ENCODE results near the gene CARNS1. TPM values are rescaled to one million over a fixed set of nuclear protein-coding genes. Genes with fewer than 3 reads are reported as not detected.

Gene CARNS1
- total and polyA plus RNA-seq, 10 of the 15 experiments (the other 5 are each of a cell fraction or from before 2014, with no cell fraction given): 0.02 to 0.14 (median 0.10) TPM; not detected in 3

- FAIRE-seq (peak; percentile 31), ATAC-seq (peak; percentile 1; the same call in 1 of the 3 replicates), DNase-seq (ENCODE audit: low read depth, low spot score) (no peak)
- no peaks in the 10 kb centered on the region for H3K27me3 ChIP-seq (replicated peaks in 1 of 2; ENCODE audit: control insufficient read depth in 2 of 2, insufficient read depth in 2 of 2, low read length in 1 of 2)
- ChIA-PET RAD21 (ENCODE audit: unreplicated experiment) (interaction anchor here (0.7 to 2.6 kb wide), 4 partner anchors 29 to 77 kb away, joined by 3 to 18 read pairs (median 3); partner anchors contain the start of gene PTPRCAP), POLR2A (interaction anchor here (0.6 to 3.0 kb wide), 8 partner anchors 9 to 78 kb away, joined by 3 to 12 read pairs (median 6); partner anchors contain the start of genes PTPRCAP, RPS6KB2 and TMEM134), CTCF (interaction anchor here (0.6 to 1.9 kb wide), 6 partner anchors 9 to 61 kb away, joined by 3 to 7 read pairs (median 4); partner anchors contain the start of gene TMEM134), SMC1A (ENCODE audit: uncharacterized antibody, unreplicated experiment) (interaction anchor here (1.3 to 3.1 kb wide), 2 partner anchors 29 to 60 kb away, joined by 3 to 11 read pairs; partner anchors contain the start of genes PTPRCAP and TMEM134)
- WGBS (ENCODE audit: insufficient coverage, insufficient replicate concordance, low lambda C conversion rate, missing lambda C conversion rate): 19% methylated on average over 18 of the region's 18 CpGs
- peak overlapping the region; percentile 48; the same call in 1 of the 2 replicates for H3K4me3 ChIP-seq
- BruUV-seq (replicated peaks): no TSS peak
- TF ChIP-seq YY1 (IDR thresholded peaks at IDR 0.05; ENCODE audit: low read depth, low read length) (no peak), NFXL1 (IDR thresholded peaks at IDR 0.05; ENCODE audit: borderline replicate concordance) (no peak), CEBPZ (IDR thresholded peaks at IDR 0.05; ENCODE audit: low read depth, low read length) (no peak), BCL3 (IDR thresholded peaks at IDR 0.05; ENCODE audit: borderline replicate concordance, insufficient read depth, low read depth, low read length, poor library complexity, severe bottlenecking) (no peak), JUNB (IDR thresholded peaks at IDR 0.05) (no peak), NFIC (IDR thresholded peaks at IDR 0.05; ENCODE audit: low read depth, low read length) (no peak), HCFC1 (IDR thresholded peaks at IDR 0.05; ENCODE audit: low read length) (no peak), ZBTB11 (CRISPR knock-in tag; IDR thresholded peaks at IDR 0.05) (no peak), ELK1 (IDR thresholded peaks at IDR 0.05; ENCODE audit: low read depth, low read length) (no peak), SMAD5 (IDR thresholded peaks at IDR 0.05; ENCODE audit: low read depth) (no peak)
- H3K9ac ChIP-seq (ENCODE audit: control insufficient read depth, insufficient read depth, low read length): peak overlapping the region; percentile 77; the same call in 1 of the 2 replicates
- peaks cover 61% of the 10 kb centered on the region for H3K4me1 ChIP-seq (ENCODE audit: control insufficient read depth, insufficient read depth, low read length)
- in situ Hi-C loops (cut with MboI): no loop called here
- H3K36me3 ChIP-seq (ENCODE audit: control insufficient read depth in 2 of 2, insufficient read depth in 2 of 2, low read length in 1 of 2): no peaks in the 10 kb centered on the region
- no peak overlapping the region; the same call in 1 of the 2 replicates for H2AFZ ChIP-seq (ENCODE audit: control insufficient read depth, low read depth, low read length)
- no peaks in the 10 kb centered on the region for H3K9me3 ChIP-seq (replicated peaks; ENCODE audit: control insufficient read depth, insufficient read depth, low read length)
- intact Hi-C loops (cut with micrococcal nuclease; ENCODE audit: unreplicated experiment): no loop called here
- H3K4me2 ChIP-seq (ENCODE audit: control insufficient read depth, insufficient read depth): peak overlapping the region; percentile 93
- no peaks in the 10 kb centered on the region for H4K20me1 ChIP-seq (ENCODE audit: control insufficient read depth, insufficient read depth)
- peak overlapping the region; percentile 84 for H3K27ac ChIP-seq (ENCODE audit: control insufficient read depth, insufficient read depth)
- peaks cover 24% of the 10 kb centered on the region for H3K79me2 ChIP-seq (ENCODE audit: control insufficient read depth, insufficient read depth, low read length)
Observed at GRCh38 chr11:67408437-67409200, 6.9 kb upstream of the CARNS1 start.
